Measurements from ENCODE around the gene MCTP1. TPM values are rescaled to one million over a fixed set of nuclear protein-coding genes. Genes with fewer than 3 reads are reported as not detected.

MCTP1 gene
- total RNA-seq, 4 donors from 2014 or later: 3.5 to 19.8 (median 5.8) TPM

GRCh38 chr5:95256446-95256845 lies 28.4 kb downstream of the MCTP1 start:
- H3K27ac ChIP-seq: no peak overlapping the region
- no peaks in the 10 kb centered on the region for H3K4me1 ChIP-seq
- 47 to 58% methylated on average over 2 of the region's 2 CpGs for WGBS, 2 donors
- no peaks in the 10 kb centered on the region for H3K9me3 ChIP-seq
- no peak overlapping the region for H3K4me3 ChIP-seq
- TF ChIP-seq CTCF (IDR thresholded peaks at IDR 0.05) (no peak), POLR2A (IDR thresholded peaks at IDR 0.05) (no peak)
- H3K27me3 ChIP-seq: no peaks in the 10 kb centered on the region
- H3K36me3 ChIP-seq: no peaks in the 10 kb centered on the region
- intact Hi-C loops (cut with DNase I): no loop called here
- no peak for DNase-seq

- intact Hi-C loops (cut with DNase I): no loop called here
- H3K9me3 ChIP-seq: no peaks in the 10 kb centered on the region
- no peaks in the 10 kb centered on the region for H3K27me3 ChIP-seq
- TF ChIP-seq CTCF (IDR thresholded peaks at IDR 0.05) (no peak), POLR2A (IDR thresholded peaks at IDR 0.05) (no peak)
- no peak overlapping the region for H3K27ac ChIP-seq
- no peak for DNase-seq
- no peaks in the 10 kb centered on the region for H3K36me3 ChIP-seq
- no peak overlapping the region for H3K4me3 ChIP-seq
- H3K4me1 ChIP-seq: no peaks in the 10 kb centered on the region
These were observed 32.1 kb downstream of the MCTP1 start for GRCh38 chr5:95252801-95253200.

GRCh38 chr5:95251185-95251584 lies 33.7 kb downstream of the MCTP1 start:
- Histone ChIP-seq H3K4me3 (no peak overlapping the region), H3K4me1 (no peaks in the 10 kb centered on the region), H3K27me3 (no peaks in the 10 kb centered on the region), H3K36me3 (no peaks in the 10 kb centered on the region), H3K27ac (no peak overlapping the region), H3K9me3 (no peaks in the 10 kb centered on the region)
- TF ChIP-seq CTCF (IDR thresholded peaks at IDR 0.05) (no peak), POLR2A (IDR thresholded peaks at IDR 0.05) (no peak)
- DNase-seq: no peak
- 54 to 64% methylated on average over 3 of the region's 3 CpGs for WGBS, 2 donors
- intact Hi-C loops (cut with DNase I): no loop called here

GRCh38 chr5:95244479-95244878 lies 40.4 kb downstream of the MCTP1 start:
- H3K27me3 ChIP-seq: no peaks in the 10 kb centered on the region
- no peak overlapping the region for H3K4me3 ChIP-seq
- intact Hi-C loops (cut with DNase I): no loop called here
- no peaks in the 10 kb centered on the region for H3K36me3 ChIP-seq
- H3K9me3 ChIP-seq: no peaks in the 10 kb centered on the region
- no peaks in the 10 kb centered on the region for H3K4me1 ChIP-seq
- no peak for DNase-seq
- WGBS, 2 donors: 47 to 86% methylated on average over 5 to 6 of the region's 8 CpGs
- TF ChIP-seq CTCF (IDR thresholded peaks at IDR 0.05) (no peak), POLR2A (IDR thresholded peaks at IDR 0.05) (no peak)
- no peak overlapping the region for H3K27ac ChIP-seq

- intact Hi-C loops (cut with DNase I): no loop called here
- H3K36me3 ChIP-seq: no peaks in the 10 kb centered on the region
- no peak for DNase-seq
- H3K4me3 ChIP-seq: no peak overlapping the region
- TF ChIP-seq CTCF (IDR thresholded peaks at IDR 0.05): no peak
- TF ChIP-seq POLR2A (IDR thresholded peaks at IDR 0.05): no peak
- WGBS, 2 donors: 48 to 59% methylated on average over 3 of the region's 3 CpGs
- no peaks in the 10 kb centered on the region for H3K9me3 ChIP-seq
- H3K27me3 ChIP-seq: no peaks in the 10 kb centered on the region
- H3K4me1 ChIP-seq: no peaks in the 10 kb centered on the region
- H3K27ac ChIP-seq: no peak overlapping the region
These were observed 43.3 kb downstream of the MCTP1 start for GRCh38 chr5:95241635-95242034.
